Loucy (cell line): ENCODE data around the gene SOX8.

Experiments used
- H2AFZ ChIP-seq: fragments of 200-600 bp; sonication (generic); 2 replicates; pipeline ENCODE4 v1.6.0; 2016; ENCODE audit warnings: antibody characterized with exemption, mild to moderate bottlenecking, low read length, moderate library complexity
- H3F3A ChIP-seq: fragments of 200-600 bp; 2 replicates; pipeline ENCODE4 v1.6.0; 2016; ENCODE audit warnings: antibody characterized with exemption, low read depth, mild to moderate bottlenecking
- H3K27me3 ChIP-seq: fragments of 200-600 bp; sonication (generic); 2 replicates; pipeline ENCODE4 v1.6.1; 2014; ENCODE audit warnings: low read length, mild to moderate bottlenecking; ENCODE audit not compliant: insufficient read depth, poor library complexity, severe bottlenecking
- H3K36me3 ChIP-seq: fragments of 200-600 bp; sonication (generic); 2 replicates; pipeline ENCODE4 v1.6.1; 2016; ENCODE audit warnings: low read length; ENCODE audit not compliant: insufficient read depth
- H3K4me1 ChIP-seq: fragments of 200-600 bp; sonication (generic); 2 replicates; pipeline ENCODE4 v1.5.1; 2014; ENCODE audit warnings: low read length, mild to moderate bottlenecking; ENCODE audit not compliant: insufficient read depth, poor library complexity, severe bottlenecking
- H3K4me2 ChIP-seq: fragments of 200-600 bp; sonication (generic); 2 replicates; pipeline ENCODE4 v1.6.0; 2014; ENCODE audit warnings: antibody characterized with exemption, low read length, low read depth, mild to moderate bottlenecking; ENCODE audit not compliant: poor library complexity, severe bottlenecking
- H3K4me3 ChIP-seq: fragments of 200-600 bp; sonication (generic); 2 replicates; pipeline ENCODE4 v1.5.1; 2014; ENCODE audit warnings: low read length, mild to moderate bottlenecking, mixed read lengths; ENCODE audit not compliant: poor library complexity, severe bottlenecking
- H3K79me2 ChIP-seq: fragments of 200-600 bp; sonication (generic); 2 replicates; pipeline ENCODE4 v1.6.1; 2014; ENCODE audit warnings: low read length; ENCODE audit not compliant: insufficient read depth
- H3K9ac ChIP-seq: fragments of 200-600 bp; sonication (generic); 2 replicates; pipeline ENCODE4 v1.6.0; 2014; ENCODE audit warnings: mild to moderate bottlenecking, low read depth, low read length, moderate library complexity; ENCODE audit not compliant: poor library complexity, severe bottlenecking
- H3K9me2 ChIP-seq: fragments of 200-600 bp; sonication (generic); replicated peaks from 2 replicates; pipeline ENCODE4 v1.6.1; 2016; ENCODE audit warnings: low read depth, low read length, mixed read lengths
- H3K9me3 ChIP-seq: fragments of 200-600 bp; sonication (generic); 2 replicates; pipeline ENCODE4 v1.6.1; 2014; ENCODE audit warnings: mild to moderate bottlenecking, antibody characterized with exemption, low read length, low read depth; ENCODE audit not compliant: insufficient read depth
- H4K20me1 ChIP-seq: fragments of 200-600 bp; sonication (generic); 2 replicates; pipeline ENCODE4 v1.6.0; 2014; ENCODE audit warnings: antibody characterized with exemption, low read length, mild to moderate bottlenecking; ENCODE audit not compliant: insufficient read depth, poor library complexity, severe bottlenecking
- EZH2phosphoT487 ChIP-seq: fragments of 200-600 bp; IDR thresholded peaks from 2 replicates; pipeline ENCODE4 v1.6.1; 2018; ENCODE audit warnings: antibody characterized with exemption, mild to moderate bottlenecking, moderate library complexity, borderline replicate concordance
- TF ChIP-seq, protein P1 (sequence below): fragments of 200-600 bp; sonication (generic); conservative IDR thresholded peaks from 2 replicates; pipeline ENCODE4 v1.5.1; 2014; ENCODE audit warnings: mild to moderate bottlenecking, antibody characterized with exemption, low read length

The SOX8 gene

GRCh38 chr16:963913-964312 is 17.7 kb upstream of the SOX8 start:
- TF ChIP-seq, protein P1, sequence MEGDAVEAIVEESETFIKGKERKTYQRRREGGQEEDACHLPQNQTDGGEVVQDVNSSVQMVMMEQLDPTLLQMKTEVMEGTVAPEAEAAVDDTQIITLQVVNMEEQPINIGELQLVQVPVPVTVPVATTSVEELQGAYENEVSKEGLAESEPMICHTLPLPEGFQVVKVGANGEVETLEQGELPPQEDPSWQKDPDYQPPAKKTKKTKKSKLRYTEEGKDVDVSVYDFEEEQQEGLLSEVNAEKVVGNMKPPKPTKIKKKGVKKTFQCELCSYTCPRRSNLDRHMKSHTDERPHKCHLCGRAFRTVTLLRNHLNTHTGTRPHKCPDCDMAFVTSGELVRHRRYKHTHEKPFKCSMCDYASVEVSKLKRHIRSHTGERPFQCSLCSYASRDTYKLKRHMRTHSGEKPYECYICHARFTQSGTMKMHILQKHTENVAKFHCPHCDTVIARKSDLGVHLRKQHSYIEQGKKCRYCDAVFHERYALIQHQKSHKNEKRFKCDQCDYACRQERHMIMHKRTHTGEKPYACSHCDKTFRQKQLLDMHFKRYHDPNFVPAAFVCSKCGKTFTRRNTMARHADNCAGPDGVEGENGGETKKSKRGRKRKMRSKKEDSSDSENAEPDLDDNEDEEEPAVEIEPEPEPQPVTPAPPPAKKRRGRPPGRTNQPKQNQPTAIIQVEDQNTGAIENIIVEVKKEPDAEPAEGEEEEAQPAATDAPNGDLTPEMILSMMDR = no peak
- TF ChIP-seq EZH2phosphoT487 = no peak
- H3K4me2 ChIP-seq = no peak overlapping the region
- H3K4me1 ChIP-seq = no peaks in the 10 kb centered on the region

DNA sequence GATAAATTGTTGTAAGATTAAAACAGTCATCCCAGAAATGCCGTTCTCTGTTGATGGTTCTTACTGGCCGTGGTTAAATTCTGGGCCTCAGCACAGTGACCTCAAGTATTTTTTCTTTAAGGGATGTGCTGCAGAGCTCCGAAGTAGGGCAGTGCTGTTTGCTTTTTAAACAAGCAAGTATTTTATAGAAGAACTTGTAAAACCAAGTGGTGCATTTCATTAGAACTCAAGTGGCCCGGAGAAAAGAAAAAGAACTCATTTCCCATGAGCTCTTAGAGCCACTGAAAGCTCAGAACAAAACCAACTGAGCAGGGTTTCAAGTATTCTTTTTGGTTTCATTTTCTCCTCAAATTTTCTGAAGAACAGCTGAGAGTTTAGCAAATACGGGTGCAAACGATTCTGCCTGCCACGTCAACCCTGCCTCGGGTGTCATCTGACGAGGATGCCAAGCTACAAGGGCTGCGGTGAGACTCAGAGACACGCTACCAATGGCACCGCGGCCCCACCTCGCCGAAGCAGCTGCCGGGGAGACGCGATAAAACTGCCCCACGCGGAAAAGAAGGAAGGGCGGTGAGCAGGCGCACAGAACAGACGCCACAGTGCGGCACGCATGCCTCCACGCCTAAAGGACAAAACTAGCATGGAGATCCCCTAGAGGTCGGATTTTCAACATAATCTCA is 17.1 kb upstream of the SOX8 start:
- no peak overlapping the region for H3K4me2 ChIP-seq
- no peaks in the 10 kb centered on the region for H3F3A ChIP-seq
- no peaks in the 10 kb centered on the region for H3K4me1 ChIP-seq
- H3K9me3 ChIP-seq = no peaks in the 10 kb centered on the region
- H3K27me3 ChIP-seq = no peaks in the 10 kb centered on the region
- no peak overlapping the region for H3K4me3 ChIP-seq
- H3K79me2 ChIP-seq = no peaks in the 10 kb centered on the region
- H4K20me1 ChIP-seq = no peaks in the 10 kb centered on the region
- no peak overlapping the region for H2AFZ ChIP-seq
- no peaks in the 10 kb centered on the region for H3K9me2 ChIP-seq
- TF ChIP-seq EZH2phosphoT487 = no peak
- TF ChIP-seq, protein P1 = no peak
- no peaks in the 10 kb centered on the region for H3K36me3 ChIP-seq
- H3K9ac ChIP-seq = no peak overlapping the region

More at GRCh38 chr16:963913-964312, 17.7 kb upstream of the SOX8 start:
- Histone ChIP-seq H3K79me2 (no peaks in the 10 kb centered on the region), H3K9me2 (no peaks in the 10 kb centered on the region), H3K9me3 (no peaks in the 10 kb centered on the region), H3K9ac (no peak overlapping the region), H3F3A (no peaks in the 10 kb centered on the region), H2AFZ (no peak overlapping the region), H4K20me1 (no peaks in the 10 kb centered on the region), H3K4me3 (no peak overlapping the region), H3K27me3 (no peaks in the 10 kb centered on the region), H3K36me3 (no peaks in the 10 kb centered on the region)

- H3K79me2 ChIP-seq = no peaks in the 10 kb centered on the region; the same call in 1 of the 2 replicates
- H3K4me1 ChIP-seq = no peaks in the 10 kb centered on the region
- H3K9ac ChIP-seq = no peak overlapping the region
- TF ChIP-seq EZH2phosphoT487 = no peak
- TF ChIP-seq, protein P1 = no peak
- no peaks in the 10 kb centered on the region for H3F3A ChIP-seq
- H3K36me3 ChIP-seq = no peaks in the 10 kb centered on the region
- H3K9me3 ChIP-seq = no peaks in the 10 kb centered on the region
- no peaks in the 10 kb centered on the region for H4K20me1 ChIP-seq
- H3K9me2 ChIP-seq = no peaks in the 10 kb centered on the region
- no peak overlapping the region for H3K4me3 ChIP-seq
- no peaks in the 10 kb centered on the region for H3K27me3 ChIP-seq
- H2AFZ ChIP-seq = no peak overlapping the region
- H3K4me2 ChIP-seq = no peak overlapping the region
Measured at GRCh38 chr16:965036-965395, 16.6 kb upstream of the SOX8 start.
